ENCODE data around the gene ZFPM1.

- TF ChIP-seq MAX (IDR thresholded peaks at IDR 0.05) (no peak), CTCF (IDR thresholded peaks at IDR 0.05; ENCODE audit: low read depth, low read length, missing input control) (no peak), SP1 (IDR thresholded peaks at IDR 0.05) (no peak), JUND (IDR thresholded peaks at IDR 0.05) (no peak), HNF4A (conservative IDR thresholded peaks at IDR 0.05) (no peak), RAD21 (IDR thresholded peaks at IDR 0.05) (no peak), REST (IDR thresholded peaks at IDR 0.05) (no peak), TAF1 (conservative IDR thresholded peaks at IDR 0.05) (no peak), EGR1 (IDR thresholded peaks at IDR 0.05; ENCODE audit: low read depth in 2 of 2) (no peak), YY1 (IDR thresholded peaks at IDR 0.05) (no peak), FOXA1 (IDR thresholded peaks at IDR 0.05) (no peak), GABPA (IDR thresholded peaks at IDR 0.05 in 1 of 2, conservative IDR thresholded peaks at IDR 0.05 in 1 of 2) (no peak), ZBTB33 (IDR thresholded peaks at IDR 0.05) (no peak), NR2F2 (IDR thresholded peaks at IDR 0.05) (no peak)
Measured at GRCh38 chr16:88477631-88478519, 24.8 kb downstream of the ZFPM1 start.

Measured in liver (tissue), 3 donors.